Calu3 (cell line): ENCODE results near the gene PDZD2. TPM values are rescaled to one million over a fixed set of nuclear protein-coding genes. Genes with fewer than 3 reads are reported as not detected.
"Not testable (repeated sequence)": the region's sequence is repeated elsewhere in the genome, so short reads cannot be mapped to it uniquely, and the experiment has no call there.

Source experiments
- BruUV-seq: library from RNA; stranded (reverse); fragments of 400-500 nt; replicated peaks from 2 replicates; lab custom pipeline; 2021; lab: Mats Ljungman, UMichigan
- CTCF ChIA-PET: fragments of 300-600 bp; sonication (Branson Sonifier 250); formaldehyde crosslinking; loops from one replicate; lab custom pipeline; 2022; ENCODE audit warnings: antibody characterized with exemption; lab: Charles Lee
- DNase-seq: peaks from one replicate; pipeline ENCODE4 v3.0.0; 2022
- H3K27ac Mint-ChIP-seq: one replicate; pipeline ENCODE4 v1.8.0; 2022; ENCODE audit warnings: mixed read lengths; ENCODE audit not compliant: unreplicated experiment
- H3K27me3 Mint-ChIP-seq: one replicate; pipeline ENCODE4 v1.8.0; 2022; ENCODE audit warnings: mixed read lengths; ENCODE audit not compliant: unreplicated experiment
- H3K36me3 Mint-ChIP-seq: one replicate; pipeline ENCODE4 v1.8.0; 2022; ENCODE audit warnings: mild to moderate bottlenecking, moderate library complexity, mixed read lengths; ENCODE audit not compliant: insufficient read depth, unreplicated experiment
- H3K4me1 Mint-ChIP-seq: one replicate; pipeline ENCODE4 v1.8.0; 2022; ENCODE audit warnings: mild to moderate bottlenecking, low read depth, mixed read lengths; ENCODE audit not compliant: unreplicated experiment
- H3K4me3 Mint-ChIP-seq: one replicate; pipeline ENCODE4 v1.8.0; 2022; ENCODE audit warnings: mild to moderate bottlenecking, low read depth, moderate library complexity, mixed read lengths; ENCODE audit not compliant: unreplicated experiment
- H3K9me3 Mint-ChIP-seq: one replicate; pipeline ENCODE4 v1.8.0; 2022; ENCODE audit warnings: low read depth, mixed read lengths; ENCODE audit not compliant: unreplicated experiment
- intact Hi-C: fragments of 100-400 bp; cut with micrococcal nuclease; formaldehyde crosslinking; loops from one replicate; pipeline ENCODE4 v1.10.0; 2022; ENCODE audit not compliant: unreplicated experiment
- total RNA-seq: library from RNA; stranded (reverse); gene quantifications from 2 replicates; pipeline ENCODE4 v1.2.3, GENCODE V29; 2022
- TF ChIP-seq, protein P1 (sequence below): fragments of 200-600 bp; IDR thresholded peaks from one replicate; pipeline ENCODE4 v1.8.0; 2022; ENCODE audit warnings: antibody characterized with exemption; ENCODE audit not compliant: unreplicated experiment

The PDZD2 gene
- total RNA-seq, 1 experiment from 2014 or later, result 0.97 TPM

GRCh38 chr5:32004404-32004803, 365.5 kb downstream of the PDZD2 start:
- H3K9me3 Mint-ChIP-seq, result no peaks in the 10 kb centered on the region
- intact Hi-C loops, result no loop called here
- no peak overlapping the region for H3K27ac Mint-ChIP-seq
- H3K4me3 Mint-ChIP-seq, result no peak overlapping the region
- BruUV-seq, result no TSS peak
- TF ChIP-seq, protein P1, sequence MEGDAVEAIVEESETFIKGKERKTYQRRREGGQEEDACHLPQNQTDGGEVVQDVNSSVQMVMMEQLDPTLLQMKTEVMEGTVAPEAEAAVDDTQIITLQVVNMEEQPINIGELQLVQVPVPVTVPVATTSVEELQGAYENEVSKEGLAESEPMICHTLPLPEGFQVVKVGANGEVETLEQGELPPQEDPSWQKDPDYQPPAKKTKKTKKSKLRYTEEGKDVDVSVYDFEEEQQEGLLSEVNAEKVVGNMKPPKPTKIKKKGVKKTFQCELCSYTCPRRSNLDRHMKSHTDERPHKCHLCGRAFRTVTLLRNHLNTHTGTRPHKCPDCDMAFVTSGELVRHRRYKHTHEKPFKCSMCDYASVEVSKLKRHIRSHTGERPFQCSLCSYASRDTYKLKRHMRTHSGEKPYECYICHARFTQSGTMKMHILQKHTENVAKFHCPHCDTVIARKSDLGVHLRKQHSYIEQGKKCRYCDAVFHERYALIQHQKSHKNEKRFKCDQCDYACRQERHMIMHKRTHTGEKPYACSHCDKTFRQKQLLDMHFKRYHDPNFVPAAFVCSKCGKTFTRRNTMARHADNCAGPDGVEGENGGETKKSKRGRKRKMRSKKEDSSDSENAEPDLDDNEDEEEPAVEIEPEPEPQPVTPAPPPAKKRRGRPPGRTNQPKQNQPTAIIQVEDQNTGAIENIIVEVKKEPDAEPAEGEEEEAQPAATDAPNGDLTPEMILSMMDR, result no peak
- no peaks in the 10 kb centered on the region for H3K4me1 Mint-ChIP-seq
- no peak for DNase-seq
- no peaks in the 10 kb centered on the region for H3K36me3 Mint-ChIP-seq
- H3K27me3 Mint-ChIP-seq, result peaks cover 8% of the 10 kb centered on the region
- CTCF ChIA-PET, result interaction anchor here (0.5 kb wide), 1 partner anchor 25 kb away, joined by 5 read pairs; no protein-coding TSS in a partner anchor

- no peaks in the 10 kb centered on the region for H3K36me3 Mint-ChIP-seq
- no peaks in the 10 kb centered on the region for H3K27me3 Mint-ChIP-seq
- TF ChIP-seq, protein P1, result no peak
- CTCF ChIA-PET, result no interaction called here
- no TSS peak for BruUV-seq
- no peaks in the 10 kb centered on the region for H3K9me3 Mint-ChIP-seq
- H3K4me3 Mint-ChIP-seq, result no peak overlapping the region
- no peak for DNase-seq
- no peaks in the 10 kb centered on the region for H3K4me1 Mint-ChIP-seq
- intact Hi-C loops, result no loop called here
- no peak overlapping the region for H3K27ac Mint-ChIP-seq
Measured at GRCh38 chr5:32008746-32009145, 369.8 kb downstream of the PDZD2 start.

DNA sequence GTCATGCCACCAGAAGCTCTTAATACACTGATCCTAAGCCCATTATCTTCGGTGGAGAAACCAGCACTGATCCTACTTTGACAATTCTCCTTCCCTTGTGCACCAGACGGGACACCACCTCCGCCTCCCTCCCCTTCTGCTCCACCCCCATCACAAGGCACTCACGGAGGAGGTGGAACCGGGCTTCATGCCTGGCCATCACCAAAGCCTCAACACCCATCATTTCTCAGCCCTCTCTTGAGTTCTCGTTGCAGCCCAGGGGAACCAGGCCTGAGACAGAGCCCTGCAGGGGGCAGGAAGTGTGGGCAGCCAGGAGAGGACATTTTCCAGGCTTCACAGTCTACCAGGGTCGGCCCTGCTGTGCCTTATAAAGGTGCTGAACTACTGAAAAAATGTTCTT, 374.7 kb downstream of the PDZD2 start:
- H3K4me1 Mint-ChIP-seq, result no peaks in the 10 kb centered on the region
- no TSS peak for BruUV-seq
- no peak overlapping the region for H3K27ac Mint-ChIP-seq
- no peaks in the 10 kb centered on the region for H3K27me3 Mint-ChIP-seq
- DNase-seq, result no peak
- no peaks in the 10 kb centered on the region for H3K36me3 Mint-ChIP-seq
- intact Hi-C loops, result no loop called here
- CTCF ChIA-PET, result no interaction called here
- TF ChIP-seq, protein P1, result no peak
- no peak overlapping the region for H3K4me3 Mint-ChIP-seq
- H3K9me3 Mint-ChIP-seq, result no peaks in the 10 kb centered on the region

- no peaks in the 10 kb centered on the region for H3K27me3 Mint-ChIP-seq
- H3K4me3 Mint-ChIP-seq, result no peak overlapping the region
- TF ChIP-seq, protein P1, result no peak
- intact Hi-C loops, result no loop called here
- CTCF ChIA-PET, result no interaction called here
- no peaks in the 10 kb centered on the region for H3K36me3 Mint-ChIP-seq
- no peak for DNase-seq
- H3K9me3 Mint-ChIP-seq, result no peaks in the 10 kb centered on the region
- no TSS peak for BruUV-seq
- H3K4me1 Mint-ChIP-seq, result no peaks in the 10 kb centered on the region
- no peak overlapping the region for H3K27ac Mint-ChIP-seq
Measured at GRCh38 chr5:32014096-32014745, 375.3 kb downstream of the PDZD2 start.

GRCh38 chr5:32015262-32015661, 376.3 kb downstream of the PDZD2 start:
- BruUV-seq, H3K27ac Mint-ChIP-seq, H3K27me3 Mint-ChIP-seq, CTCF ChIA-PET, H3K4me1 Mint-ChIP-seq, H3K4me3 Mint-ChIP-seq, H3K36me3 Mint-ChIP-seq, H3K9me3 Mint-ChIP-seq, intact Hi-C loops, DNase-seq: not testable (repeated sequence)
